H1 (cell line): Measurements from ENCODE around the gene ALDH1A3. TPM values are rescaled to one million over a fixed set of nuclear protein-coding genes. Genes with fewer than 3 reads are reported as not detected.

Experiments
- CTCF ChIA-PET: fragments of 300-600 bp; sonication (Branson Sonifier 250); formaldehyde crosslinking; loops from one replicate; lab custom pipeline; 2021; ENCODE audit not compliant: partially characterized antibody; lab: Charles Lee
- POLR2A ChIA-PET: fragments of 300-600 bp; sonication (Branson Sonifier 250); formaldehyde crosslinking; loops from one replicate; lab custom pipeline; 2021; ENCODE audit warnings: inconsistent platforms; ENCODE audit not compliant: partially characterized antibody; lab: Charles Lee
- DNase-seq, 2 experiments: peaks; one replicate each; pipeline versions ENCODE4 v3.0.0 to v3.0.0-alpha.2; 2010 to 2022; ENCODE audit warnings: low spot score in 2 of 2, low read depth in 1 of 2, mixed read lengths in 1 of 2
- FAIRE-seq: peaks from 2 replicates; lab custom pipeline; 2011; peaks lifted over from hg19 to GRCh38; lab: Jason Lieb, UNC
- H2AFZ ChIP-seq: 2 replicates; pipeline ENCODE4 v1.8.1; 2012; ENCODE audit warnings: low read length, inconsistent platforms
- H2AK5ac ChIP-seq: 2 replicates; pipeline ENCODE4 v1.6.1; 2013; ENCODE audit warnings: low read depth, low read length
- H2BK120ac ChIP-seq: replicated peaks from 2 replicates; pipeline ENCODE3; 2013; ENCODE audit warnings: low read depth, low read length, inconsistent platforms
- H2BK12ac ChIP-seq: 2 replicates; pipeline ENCODE4 v1.6.1; 2013; ENCODE audit warnings: low read depth, low read length
- H2BK15ac ChIP-seq: 2 replicates; pipeline ENCODE4 v1.6.1; 2013; ENCODE audit warnings: low read length
- H2BK20ac ChIP-seq: 2 replicates; pipeline ENCODE4 v1.6.1; 2013; ENCODE audit warnings: low read length
- H2BK5ac ChIP-seq: 2 replicates; pipeline ENCODE4 v1.6.1; 2013; ENCODE audit warnings: low read depth, low read length
- H3K14ac ChIP-seq: 2 replicates; pipeline ENCODE4 v1.6.1; 2013; ENCODE audit warnings: inconsistent platforms; ENCODE audit not compliant: insufficient read length
- H3K18ac ChIP-seq: 2 replicates; pipeline ENCODE4 v1.6.1; 2013; ENCODE audit warnings: low read length; ENCODE audit errors: extremely low read depth
- H3K23ac ChIP-seq: 2 replicates; pipeline ENCODE4 v1.6.1; 2013; ENCODE audit warnings: inconsistent platforms; ENCODE audit not compliant: insufficient read length
- H3K23me2 ChIP-seq: 2 replicates; pipeline ENCODE4 v1.6.1; 2013; ENCODE audit warnings: low read depth, low read length
- H3K27ac ChIP-seq: 2 replicates; pipeline ENCODE4 v1.6.1; 2011; ENCODE audit warnings: low read depth, low read length, inconsistent platforms
- H3K27me3 ChIP-seq, 4 experiments: replicated peaks in 1 of 4; 1 replicate in 1 of 4; 2 replicates in 3 of 4; pipeline versions ENCODE4 v1.6.1 to v1.8.1; 2011 to 2013; ENCODE audit warnings: low read length in 3 of 4, mild to moderate bottlenecking in 3 of 4, inconsistent platforms in 2 of 4, mixed read lengths in 2 of 4, moderate library complexity in 1 of 4; ENCODE audit not compliant: control insufficient read depth in 3 of 4, insufficient read depth in 3 of 4; ENCODE audit errors: extremely low read depth in 1 of 4
- H3K36me3 ChIP-seq, 4 experiments: 2 replicates each; pipeline versions ENCODE4 v1.6.1 to v1.8.1; 2011 to 2013; ENCODE audit warnings: mild to moderate bottlenecking in 4 of 4, low read length in 3 of 4, moderate library complexity in 2 of 4, control low read depth in 1 of 4, inconsistent platforms in 1 of 4; ENCODE audit not compliant: insufficient read depth in 4 of 4, control insufficient read depth in 2 of 4
- H3K4ac ChIP-seq: replicated peaks from 2 replicates; pipeline ENCODE3; 2013; ENCODE audit warnings: low read length, low read depth, mixed read lengths, inconsistent platforms; ENCODE audit not compliant: insufficient read length
- H3K4me1 ChIP-seq, 4 experiments: replicated peaks in 1 of 4; 1 replicate in 1 of 4; 2 replicates in 3 of 4; pipeline versions ENCODE4 v1.6.1 to v1.8.1; 2011 to 2013; ENCODE audit warnings: low read length in 3 of 4, inconsistent platforms in 2 of 4, mixed read lengths in 1 of 4; ENCODE audit not compliant: insufficient read depth in 4 of 4, control insufficient read depth in 3 of 4
- H3K4me2 ChIP-seq, 2 experiments: 2 replicates each; pipeline versions ENCODE4 v1.6.1 to v1.8.1; 2011 to 2013; ENCODE audit warnings: low read depth in 2 of 2, low read length in 2 of 2, control low read depth in 1 of 2, inconsistent platforms in 1 of 2, mild to moderate bottlenecking in 1 of 2; ENCODE audit not compliant: insufficient read depth in 1 of 2
- H3K4me3 ChIP-seq, 4 experiments: fragments of 200-600, 300-600 bp in 1 of 4; sonication (generic), shearing (Covaris generic), sonication (Bioruptor Twin) in 1 of 4; 2 replicates each; pipeline versions ENCODE4 v1.5.1 to v1.8.1; 2011 to 2016; ENCODE audit warnings: low read length in 4 of 4, low read depth in 3 of 4, control low read depth in 2 of 4, inconsistent platforms in 2 of 4, mild to moderate bottlenecking in 2 of 4, mixed read lengths in 1 of 4, moderate library complexity in 1 of 4; ENCODE audit not compliant: insufficient read depth in 2 of 4; ENCODE audit errors: extremely low read depth in 1 of 4
- H3K56ac ChIP-seq: replicated peaks from 2 replicates; pipeline ENCODE3; 2013; ENCODE audit warnings: low read depth, mild to moderate bottlenecking, mixed read lengths, low read length, inconsistent platforms; ENCODE audit not compliant: insufficient read length
- H3K79me1 ChIP-seq: 2 replicates; pipeline ENCODE4 v1.6.1; 2013; ENCODE audit warnings: low read depth, low read length, control low read depth
- H3K79me2 ChIP-seq, 2 experiments: 2 replicates each; pipeline versions ENCODE4 v1.6.1 to v1.8.1; 2012 to 2013; ENCODE audit warnings: low read length in 2 of 2, mild to moderate bottlenecking in 2 of 2, inconsistent platforms in 1 of 2; ENCODE audit not compliant: insufficient read depth in 2 of 2, control insufficient read depth in 1 of 2
- H3K9ac ChIP-seq, 4 experiments: replicated peaks in 1 of 4; 1 replicate in 1 of 4; 2 replicates in 3 of 4; pipeline versions ENCODE4 v1.6.1 to v1.8.1; 2011 to 2013; ENCODE audit warnings: low read depth in 3 of 4, low read length in 3 of 4, control low read depth in 2 of 4, mild to moderate bottlenecking in 2 of 4, moderate library complexity in 2 of 4, inconsistent platforms in 1 of 4; ENCODE audit errors: extremely low read depth in 1 of 4
- H3K9me3 ChIP-seq, 2 experiments: 2 replicates each; pipeline versions ENCODE4 v1.6.1 to v1.8.1; 2012 to 2013; ENCODE audit warnings: mild to moderate bottlenecking in 2 of 2, moderate library complexity in 2 of 2, control low read depth in 1 of 2, inconsistent platforms in 1 of 2, low read depth in 1 of 2, low read length in 1 of 2, mixed read lengths in 1 of 2; ENCODE audit not compliant: insufficient read depth in 2 of 2
- H4K20me1 ChIP-seq, 2 experiments: replicated peaks in 1 of 2; 2 replicates each; pipeline versions ENCODE3 to v1.8.1; 2011 to 2013; ENCODE audit warnings: inconsistent platforms in 2 of 2, low read length in 2 of 2, mild to moderate bottlenecking in 1 of 2; ENCODE audit not compliant: insufficient read depth in 2 of 2, control insufficient read depth in 1 of 2
- H4K5ac ChIP-seq: 2 replicates; pipeline ENCODE4 v1.6.1; 2013; ENCODE audit warnings: low read length, low read depth, mixed read lengths, inconsistent platforms; ENCODE audit not compliant: insufficient read length
- H4K8ac ChIP-seq: 2 replicates; pipeline ENCODE4 v1.8.0; 2013; ENCODE audit warnings: mild to moderate bottlenecking, moderate library complexity, low read length, inconsistent platforms; ENCODE audit not compliant: insufficient read depth; ENCODE audit errors: extremely low read depth
- H4K91ac ChIP-seq: replicated peaks from 2 replicates; pipeline ENCODE3; 2013; ENCODE audit warnings: low read length, mixed read lengths, inconsistent platforms; ENCODE audit not compliant: insufficient read length
- BACH1 ChIP-seq: IDR thresholded peaks from 2 replicates; pipeline ENCODE4 v1.6.1; 2012; ENCODE audit warnings: low read length, improper control_type of control experiment
- BRCA1 ChIP-seq: IDR thresholded peaks from 2 replicates; pipeline ENCODE4 v1.6.1; 2012; ENCODE audit warnings: low read depth, low read length, improper control_type of control experiment
- EZH2 ChIP-seq: fragments of 200-600 bp; sonication (generic); IDR thresholded peaks from 2 replicates; pipeline ENCODE4 v1.7.1; 2012; ENCODE audit warnings: low read depth, mild to moderate bottlenecking, moderate library complexity, low read length, inconsistent platforms; ENCODE audit not compliant: severe bottlenecking
- FOSL1 ChIP-seq: IDR thresholded peaks from 2 replicates; pipeline ENCODE4 v1.6.1; 2011; ENCODE audit warnings: mild to moderate bottlenecking, low read depth, low read length, moderate library complexity; ENCODE audit not compliant: insufficient read depth
- HDAC2 ChIP-seq, 2 experiments: fragments of 300-600 bp in 1 of 2; sonication (generic) in 1 of 2; IDR thresholded peaks; 2 replicates each; pipeline ENCODE4 v1.6.1; 2011 to 2012; ENCODE audit warnings: low read depth in 2 of 2, low read length in 2 of 2, mild to moderate bottlenecking in 2 of 2, moderate library complexity in 2 of 2, borderline replicate concordance in 1 of 2, inconsistent platforms in 1 of 2
- KDM5A ChIP-seq: fragments of 200-600 bp; IDR thresholded peaks from 2 replicates; pipeline ENCODE4 v1.7.1; 2012; ENCODE audit warnings: mild to moderate bottlenecking, low read length, inconsistent platforms, mixed read lengths
- MAFK ChIP-seq: IDR thresholded peaks from 2 replicates; pipeline ENCODE4 v1.6.1; 2012; ENCODE audit warnings: low read depth, mild to moderate bottlenecking, improper control_type of control experiment, low read length
- NANOG ChIP-seq: IDR thresholded peaks from 2 replicates; pipeline ENCODE4 v1.6.1; 2011; ENCODE audit warnings: low read length, low read depth, mild to moderate bottlenecking, inconsistent platforms; ENCODE audit not compliant: insufficient read depth, poor library complexity, severe bottlenecking
- RFX5 ChIP-seq: IDR thresholded peaks from 2 replicates; pipeline ENCODE4 v1.6.1; 2011; ENCODE audit warnings: low read depth, low read length, improper control_type of control experiment, borderline replicate concordance
- TBP ChIP-seq: IDR thresholded peaks from 2 replicates; pipeline ENCODE4 v1.6.1; 2011; ENCODE audit warnings: low read depth, low read length, improper control_type of control experiment
- WGBS, 2 experiments: shearing (Covaris generic) in 1 of 2; methylation state at CpG; one replicate each; pipeline versions ENCODE4 v1.1.6 to v1.1.7; 2013 to 2015; ENCODE audit warnings: low lambda C conversion rate in 2 of 2, mixed read lengths in 2 of 2, inconsistent platforms in 1 of 2, low coverage in 1 of 2, missing lambda C conversion rate in 1 of 2; ENCODE audit not compliant: insufficient replicate concordance in 2 of 2, insufficient coverage in 1 of 2, insufficient read length in 1 of 2; ENCODE audit errors: extremely low coverage in 1 of 2, missing lambda C conversion rate in 1 of 2; 5-methylcytosine and 5-hydroxymethylcytosine counted together
- polyA plus RNA-seq, 7 experiments: library from polyadenylated mRNA; depleted of rRNA in 3 of 7; stranded (reverse) in 5 of 7; unstranded in 2 of 7; fragments of >200 nt in 5 of 7; fragments of 200-250 nt in 2 of 7; gene quantifications; 1 replicate in 5 of 7; 2 replicates in 1 of 7; 4 replicates in 1 of 7; pipeline versions ENCODE4 v1.2.1 to v1.2.3, GENCODE V29; 2011 to 2013; ENCODE audit warnings: missing spikeins in 2 of 7, mixed read lengths in 2 of 7
- total RNA-seq: library from RNA; stranded (reverse); fragmentation: NEBNext Ultra II Directional; extraction: Animal tissue kit (Norgen Biotek cat#: 25700); gene quantifications from 2 replicates; pipeline ENCODE4 v1.2.1, GENCODE V29; 2021

Gene ALDH1A3
- total and polyA plus RNA-seq, 2 of the 8 experiments (the other 6 are each of a cell fraction or from before 2014, with no cell fraction given), result 2.2 to 5.5 TPM

DNA sequence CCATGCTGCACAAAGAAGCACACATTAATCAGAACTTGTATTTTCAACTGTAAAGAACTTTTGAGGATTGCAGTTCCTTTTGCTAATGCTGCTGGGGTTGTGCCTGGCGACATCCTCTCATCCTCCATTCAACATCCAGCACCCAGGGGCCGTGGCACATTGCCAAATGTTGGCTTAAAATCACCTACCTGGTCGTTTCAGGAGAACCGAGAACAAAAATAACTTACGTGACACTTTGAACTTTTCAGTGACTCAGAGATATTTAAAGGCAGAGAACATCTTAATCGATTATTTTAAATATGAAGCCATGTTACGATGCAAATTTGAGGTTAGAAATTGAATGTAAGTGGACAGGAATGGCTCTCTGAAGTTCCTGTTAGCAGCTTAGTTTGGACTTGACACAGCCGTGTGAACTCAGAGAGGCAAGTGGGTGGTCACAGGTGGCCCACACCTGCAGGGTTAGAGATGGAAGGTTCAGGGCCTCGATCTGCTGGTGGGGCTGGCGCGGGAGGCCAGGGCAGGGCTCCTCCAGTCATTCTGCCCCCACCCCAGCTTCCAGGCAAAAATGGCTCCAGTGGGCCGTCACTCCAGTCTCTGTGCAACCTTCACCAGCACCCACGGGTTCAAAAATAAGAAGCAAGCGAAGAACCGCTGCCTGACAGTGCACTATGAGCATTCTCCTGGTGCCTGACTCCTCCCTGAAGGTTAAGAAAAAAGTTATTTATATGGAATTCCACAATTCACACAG, 51.7 kb downstream of the ALDH1A3 start:
- peaks cover 0 to 12% (median 6%) of the 10 kb centered on the region in 4 experiments; a peak in 5 of 7 replicates for H3K4me1 ChIP-seq
- CTCF ChIA-PET, result interaction anchor here (5.1 to 6.0 kb wide), 2 partner anchors 14 to 77 kb away, joined by 39 to 81 read pairs; partner anchors contain the start of gene LRRK1
- 0 out of 2 replicates have a peak overlapping the region, but pooled peaks have one; percentile 50 for H2BK12ac ChIP-seq
- H3K9ac ChIP-seq, result no peak overlapping the region
- no peak overlapping the region for H2AK5ac ChIP-seq
- H3K14ac ChIP-seq, result no peak overlapping the region
- H2BK15ac ChIP-seq, result no peak overlapping the region
- no peaks in the 10 kb centered on the region for H3K79me2 ChIP-seq
- no peaks in the 10 kb centered on the region for H3K27me3 ChIP-seq
- H3K9me3 ChIP-seq, result no peaks in the 10 kb centered on the region
- no peak overlapping the region for H2AFZ ChIP-seq
- no peak overlapping the region for H3K4ac ChIP-seq
- H4K5ac ChIP-seq, result no peak overlapping the region
- H3K18ac ChIP-seq, result no peak overlapping the region
- no peaks in the 10 kb centered on the region for H4K20me1 ChIP-seq
- H2BK5ac ChIP-seq, result no peak overlapping the region
- H3K56ac ChIP-seq, result no peak overlapping the region
- no peak for DNase-seq
- no peak overlapping the region for H4K91ac ChIP-seq
- H3K23ac ChIP-seq, result no peak overlapping the region
- no peak overlapping the region for H4K8ac ChIP-seq
- no peak overlapping the region for H2BK120ac ChIP-seq
- no peaks in the 10 kb centered on the region for H3K36me3 ChIP-seq
- H3K4me3 ChIP-seq, result no peak overlapping the region
- no peak overlapping the region for H2BK20ac ChIP-seq
- no peaks in the 10 kb centered on the region for H3K23me2 ChIP-seq
- WGBS, 2 experiments, result 93% methylated on average over 15 of the region's 15 CpGs; no CpG with 5 or more reads in 1 of the 2 experiments
- H3K27ac ChIP-seq, result no peak overlapping the region
- H3K4me2 ChIP-seq, result no peak overlapping the region
- H3K79me1 ChIP-seq, result no peaks in the 10 kb centered on the region; the same call in 1 of the 2 replicates
- no peak for FAIRE-seq
- POLR2A ChIA-PET, result interaction anchor here (0.7 kb wide), 1 partner anchor 11 kb away, joined by 3 read pairs; no protein-coding TSS in a partner anchor
- no peak for TF ChIP-seq NANOG
- no peak for TF ChIP-seq FOSL1
- TF ChIP-seq EZH2, result no peak
- TF ChIP-seq BACH1, result no peak
- TF ChIP-seq TBP, result no peak
- TF ChIP-seq RFX5, result no peak
- TF ChIP-seq HDAC2 (IDR thresholded peaks at IDR 0.05; ENCODE audit: borderline replicate concordance in 1 of 2, low read depth in 2 of 2, low read length in 2 of 2), result no peak
- no peak for TF ChIP-seq MAFK
- TF ChIP-seq BRCA1, result no peak
- no peak for TF ChIP-seq KDM5A
